Frontal cortex (tissue), 4 donors: Measurements from ENCODE around the gene NIPAL3. TPM values are rescaled to one million over a fixed set of nuclear protein-coding genes. Genes with fewer than 3 reads are reported as not detected.
"Not testable (repeated sequence)": the region's sequence is repeated elsewhere in the genome, so short reads cannot be mapped to it uniquely, and the experiment has no call there.

Source experiments
- DNase-seq, 2 donors: peaks; one replicate each; pipeline ENCODE4 v3.0.0; 2012; ENCODE audit warnings: low spot score in 2 of 2
- FAIRE-seq: peaks from 2 replicates; lab custom pipeline; 2012; peaks lifted over from hg19 to GRCh38; lab: Jason Lieb, UNC
- total RNA-seq: library from RNA; depleted of rRNA; stranded (reverse); fragments of >200 nt; gene quantifications from one replicate; pipeline ENCODE4 v1.2.3, GENCODE V29; 2014
- donor health status: control.
- donor health status: control.
- donor health status: control.

The NIPAL3 gene
- total RNA-seq, 1 donor from 2014 or later = 13.5 TPM

DNA sequence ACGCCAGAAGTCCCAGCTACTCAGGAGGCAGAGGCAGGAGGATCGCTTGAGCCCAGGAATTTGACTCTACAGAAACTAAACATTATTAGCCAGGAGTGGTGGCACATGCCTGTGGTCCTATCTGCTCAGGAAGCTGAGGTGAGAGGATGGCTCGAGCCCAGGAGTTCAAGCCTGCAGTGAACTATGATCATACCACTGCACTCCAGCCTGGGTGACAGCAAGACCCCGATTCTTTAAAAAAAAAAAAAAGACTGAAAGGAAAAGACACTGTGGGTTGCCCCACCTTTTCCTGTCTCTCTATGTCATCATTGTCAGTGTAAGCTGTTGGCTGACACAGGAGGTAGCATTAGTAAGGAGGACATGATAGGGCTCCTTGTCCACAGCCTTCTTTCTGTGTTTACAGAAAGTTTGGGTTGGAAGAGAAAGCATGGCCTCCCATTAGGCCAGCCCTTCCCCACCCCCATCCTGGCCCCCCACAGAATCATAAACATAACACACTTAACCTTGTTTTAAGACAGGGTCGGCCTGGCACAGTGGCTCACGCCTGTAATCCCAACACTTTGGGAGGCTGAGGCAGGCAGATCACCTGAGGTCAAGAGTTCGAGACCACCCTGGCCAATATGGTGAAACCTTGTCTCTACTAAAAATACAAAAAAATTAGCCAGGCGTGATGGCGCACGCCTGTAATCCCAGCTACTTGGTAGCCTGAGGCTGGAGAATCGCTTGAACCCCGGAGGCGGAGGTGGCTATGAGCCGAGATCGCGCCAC lies 66.4 kb downstream of the NIPAL3 start:
- DNase-seq (no peak), FAIRE-seq (no peak)

DNA sequence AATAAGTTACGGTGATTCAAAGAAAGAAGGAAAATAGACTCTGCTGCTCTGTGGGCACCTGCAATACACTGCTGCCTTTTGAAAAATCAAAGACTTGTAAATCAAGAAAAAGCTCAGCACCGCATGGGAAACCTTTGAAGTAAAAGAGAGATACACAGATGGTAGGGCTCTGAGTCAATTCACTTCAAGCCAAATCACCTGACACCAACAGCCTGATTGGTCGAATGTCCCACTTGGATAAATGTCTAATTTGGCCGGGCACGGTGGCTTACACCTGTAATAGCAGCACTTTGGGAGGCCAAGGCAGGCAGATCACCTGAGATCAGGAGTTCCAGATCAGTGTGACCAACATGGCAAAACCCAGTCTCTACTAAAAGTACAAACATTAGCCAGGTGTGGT lies 67.8 kb downstream of the NIPAL3 start:
- FAIRE-seq (no peak), DNase-seq (no peak)

DNA sequence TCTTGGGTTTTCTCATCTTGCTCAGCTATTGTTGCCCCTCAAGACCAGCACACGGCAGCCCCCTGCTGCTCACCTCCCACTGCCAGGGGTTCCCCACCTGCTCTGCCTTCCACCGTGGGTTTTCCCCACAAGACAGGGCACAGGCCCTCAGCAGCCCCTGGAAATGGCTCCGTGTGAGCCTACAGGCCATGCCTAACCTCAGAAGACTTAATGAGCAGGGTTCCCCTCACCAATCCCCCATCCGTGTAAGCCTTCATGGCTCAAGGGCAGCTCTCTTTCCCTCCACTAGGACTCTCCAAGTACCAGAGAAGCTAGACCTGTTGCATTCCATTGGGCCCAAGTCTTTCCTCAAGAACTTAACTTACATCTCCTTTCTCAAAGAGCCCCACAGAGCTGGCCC lies 68.6 kb downstream of the NIPAL3 start:
- DNase-seq = no peak
- FAIRE-seq = no peak

DNA sequence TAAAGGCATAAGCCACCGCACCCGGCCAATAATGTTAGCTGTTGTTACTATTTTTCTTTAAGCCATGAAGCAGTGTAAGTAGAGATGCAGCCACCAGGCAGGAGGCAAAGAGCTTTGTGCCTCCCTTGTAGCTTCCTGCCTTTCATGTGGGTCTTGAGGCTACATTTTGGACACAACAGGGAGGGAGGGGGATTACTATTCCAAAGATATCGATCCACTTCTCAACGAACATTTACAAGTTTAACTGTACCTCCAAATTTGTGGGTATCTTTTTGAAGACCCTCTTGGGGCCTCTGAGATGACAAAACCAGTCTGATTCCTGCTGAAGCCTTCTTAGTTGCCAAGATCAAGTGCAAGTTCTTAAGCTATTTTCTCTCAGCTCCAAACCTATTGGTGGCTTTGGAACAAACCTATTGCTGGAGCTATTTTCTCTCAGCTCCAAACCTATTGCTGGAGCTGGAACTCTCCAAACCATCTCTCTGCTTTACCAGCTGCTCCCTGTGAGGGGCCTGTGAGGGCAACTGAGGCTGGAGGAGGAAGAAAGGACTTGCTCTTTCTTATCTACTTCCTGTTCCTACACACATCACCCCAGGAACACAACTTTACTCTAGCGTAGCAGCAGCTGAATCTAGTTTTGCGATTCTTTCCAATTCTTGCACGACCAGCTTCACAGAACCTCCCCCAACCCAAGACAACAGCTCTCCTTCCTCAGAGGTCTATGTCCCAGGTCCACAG lies 70.9 kb downstream of the NIPAL3 start:
- no peak for FAIRE-seq

DNA sequence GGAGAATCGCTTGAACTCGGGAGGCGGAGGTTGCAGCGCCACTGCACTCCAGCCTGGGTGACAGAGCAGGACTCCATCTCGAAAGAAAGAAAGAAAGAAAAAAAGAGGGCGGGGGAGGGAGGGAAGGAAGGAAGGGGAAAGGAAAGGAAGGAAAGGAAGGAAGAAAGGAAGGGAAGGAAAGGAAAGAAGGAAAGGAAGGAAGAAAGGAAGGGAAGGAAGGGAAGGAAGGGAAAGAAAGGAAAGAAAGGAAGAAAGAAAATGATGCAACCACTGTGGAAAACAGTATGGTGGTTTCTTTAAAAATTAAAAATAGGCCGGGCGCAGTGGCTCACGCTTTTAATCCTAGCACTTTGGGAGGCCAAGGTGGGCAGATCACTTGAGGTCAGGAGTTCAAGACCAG lies 71.9 kb downstream of the NIPAL3 start:
- FAIRE-seq (no peak), DNase-seq (no peak)

More for the DNA sequence above, 70.9 kb downstream of the NIPAL3 start:
- no peak for DNase-seq

DNA sequence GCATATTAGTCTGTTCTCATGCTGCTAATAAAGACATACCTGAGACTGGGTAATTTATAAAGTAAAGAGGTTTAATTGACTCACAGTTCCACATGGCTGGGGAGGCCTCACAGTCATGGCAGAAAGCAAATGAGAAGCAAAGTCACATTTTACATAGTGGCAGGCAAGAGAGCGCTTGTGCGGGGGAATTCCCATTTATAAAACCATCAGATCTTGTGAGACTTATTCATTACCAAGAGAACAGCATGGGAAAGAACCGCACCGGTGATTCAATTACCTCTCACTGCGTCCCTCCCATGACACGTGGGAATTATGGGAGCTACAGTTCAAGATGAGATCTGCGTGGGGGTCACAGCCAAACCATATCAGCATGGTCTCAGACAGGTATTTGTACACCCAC lies 72.6 kb downstream of the NIPAL3 start:
- DNase-seq, FAIRE-seq: not testable (repeated sequence)

DNA sequence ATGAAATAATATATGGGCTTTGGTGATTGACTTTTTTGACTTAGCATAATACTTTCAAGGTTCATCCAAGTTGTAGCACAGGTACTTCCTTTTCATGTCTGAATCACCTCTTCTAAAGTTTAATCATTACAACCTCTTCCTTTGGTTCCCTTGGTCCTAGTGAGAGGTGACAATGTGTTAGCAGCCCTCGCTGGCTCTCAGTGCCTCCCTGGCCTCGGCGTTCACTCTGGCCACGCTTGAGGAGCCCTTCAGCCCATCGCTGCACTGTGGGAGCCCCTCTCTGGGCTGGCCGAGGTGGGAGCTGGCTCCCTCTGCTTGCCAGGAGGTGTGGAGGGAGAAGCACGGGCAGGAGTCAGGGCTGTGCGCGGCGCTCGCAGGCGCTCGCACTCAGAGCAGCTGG lies 74.1 kb downstream of the NIPAL3 start:
- DNase-seq = no peak

DNA sequence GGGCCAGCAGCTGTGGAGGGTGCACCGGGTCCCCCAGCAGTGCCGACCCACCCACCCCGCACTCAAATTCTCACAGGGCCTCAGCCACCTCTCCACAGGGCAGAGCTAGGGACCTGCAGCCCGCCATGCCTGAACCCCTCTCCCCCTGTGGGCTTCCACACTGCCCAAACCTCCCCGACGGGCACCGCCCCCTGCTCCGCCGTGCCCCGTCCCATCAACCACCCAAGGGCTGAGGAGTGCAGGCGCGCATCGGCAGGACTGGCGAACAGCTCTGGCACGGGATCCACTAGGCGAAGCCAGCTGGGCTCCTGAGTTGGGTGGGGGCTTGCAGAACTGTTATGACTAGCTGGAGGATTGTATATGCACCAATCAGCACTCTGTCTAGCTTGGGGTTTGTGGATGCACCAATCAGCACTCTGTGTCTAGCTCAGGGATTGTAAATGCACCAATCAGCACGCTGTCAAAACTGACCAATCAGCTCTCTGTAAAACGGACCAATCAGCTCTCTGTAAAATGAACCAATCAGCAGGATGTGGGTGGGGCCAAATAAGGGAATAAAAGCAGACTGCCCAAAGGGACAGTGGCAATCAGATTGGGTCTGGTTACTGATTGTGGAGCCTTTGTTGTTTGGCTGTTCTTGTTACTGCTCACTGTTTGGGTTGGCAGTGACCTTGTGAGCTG lies 74.6 kb downstream of the NIPAL3 start:
- FAIRE-seq (no peak), DNase-seq (no peak)

More for the DNA sequence above, 74.1 kb downstream of the NIPAL3 start:
- no peak for FAIRE-seq

DNA sequence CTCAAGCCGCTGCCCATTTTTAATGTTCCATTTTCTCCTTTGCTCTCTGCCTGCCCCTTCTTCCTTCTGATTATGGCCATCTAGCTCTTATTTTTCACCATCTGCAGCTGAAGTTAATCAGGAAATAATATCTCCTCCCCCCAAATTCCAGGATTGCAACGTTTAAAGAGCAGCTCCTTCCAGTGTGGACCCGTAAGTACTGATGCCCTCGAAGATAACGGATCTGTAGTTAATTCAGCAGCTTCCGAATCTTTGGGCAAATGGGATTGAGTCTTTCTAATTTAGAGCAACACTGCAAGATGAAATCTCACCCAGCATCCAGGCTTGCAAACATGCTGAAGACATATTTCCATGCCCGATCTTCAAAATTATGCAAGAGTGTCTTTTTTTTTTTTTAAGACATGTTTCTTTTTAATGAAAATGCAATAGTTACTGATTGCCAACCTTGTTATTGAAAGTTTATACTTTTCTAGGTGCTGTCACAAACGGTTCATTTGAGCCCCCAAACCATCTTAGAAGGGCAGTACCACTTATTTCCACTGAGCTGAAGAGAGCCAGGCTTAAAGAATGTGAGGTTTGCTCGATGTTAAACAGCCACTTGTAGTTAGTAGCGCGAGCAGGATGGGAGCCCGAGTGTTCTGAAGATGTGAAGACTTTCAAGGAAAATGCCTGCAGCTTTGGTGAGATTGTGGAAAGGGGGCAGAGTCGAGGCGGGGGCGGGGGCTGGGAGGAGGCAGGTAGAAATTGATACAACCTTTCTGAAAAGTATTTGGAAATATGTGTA lies 76.2 kb downstream of the NIPAL3 start:
- no peak for DNase-seq
- FAIRE-seq = no peak

DNA sequence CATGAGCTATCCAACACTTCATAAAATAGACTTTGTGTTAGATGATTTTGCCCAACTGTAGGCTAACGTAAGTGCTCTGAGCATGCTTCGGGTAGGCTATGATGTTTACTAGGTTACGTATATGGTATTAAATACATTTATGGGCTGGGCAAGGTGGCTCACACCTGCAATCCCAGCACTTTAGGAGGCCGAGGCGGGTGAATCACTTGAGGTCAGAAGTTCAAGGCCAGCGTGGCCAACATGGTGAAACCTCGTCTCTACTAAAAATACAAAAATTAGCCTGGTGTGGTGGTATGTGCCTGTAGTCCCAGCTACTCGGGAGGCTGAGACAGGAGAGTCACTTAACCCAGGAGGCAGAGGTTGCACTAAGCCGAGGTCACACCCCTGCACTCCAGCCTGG lies 77.3 kb downstream of the NIPAL3 start:
- not testable (repeated sequence) for DNase-seq, FAIRE-seq

DNA sequence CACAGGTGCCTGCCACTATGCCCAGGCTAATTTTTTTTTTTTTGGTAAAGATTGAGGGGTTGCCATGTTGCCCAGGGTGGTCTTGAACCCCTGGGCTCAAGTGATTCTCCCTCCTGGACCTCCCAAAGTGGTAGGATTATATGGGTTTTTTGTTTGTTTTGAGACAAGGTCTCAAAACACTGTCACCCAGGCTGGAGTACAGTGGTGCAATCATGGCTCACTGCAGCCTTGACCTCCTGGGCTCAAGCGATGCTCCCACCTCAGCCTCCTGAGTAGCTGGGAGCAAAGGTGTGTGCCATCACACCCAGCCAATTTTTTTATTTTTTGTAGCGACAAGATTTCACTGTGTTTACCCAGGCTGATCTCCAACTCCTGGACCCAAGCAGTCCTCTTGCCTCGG lies 78.2 kb downstream of the NIPAL3 start:
- FAIRE-seq = no peak

DNA sequence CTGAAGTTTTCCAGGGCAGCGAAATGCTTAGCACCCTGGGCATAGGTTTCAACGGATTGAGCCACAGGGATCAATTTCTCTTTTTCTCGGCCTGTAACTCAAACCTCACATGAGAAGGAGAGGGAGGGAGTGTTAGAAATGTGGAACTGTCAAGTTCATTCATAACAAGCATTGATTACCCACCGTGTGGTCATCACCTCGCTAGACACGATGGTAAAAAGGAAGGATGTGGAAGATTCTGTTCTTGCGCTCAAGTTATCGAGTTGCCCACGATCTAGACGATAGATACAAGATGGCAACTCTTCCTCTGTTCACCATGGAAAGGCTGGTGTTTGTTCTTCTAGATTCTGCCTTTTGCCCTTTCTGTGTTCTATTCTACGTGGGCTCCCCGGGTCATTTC lies 83.0 kb downstream of the NIPAL3 start:
- DNase-seq (no peak), FAIRE-seq (no peak)

More for the DNA sequence above, 78.2 kb downstream of the NIPAL3 start:
- no peak for DNase-seq

DNA sequence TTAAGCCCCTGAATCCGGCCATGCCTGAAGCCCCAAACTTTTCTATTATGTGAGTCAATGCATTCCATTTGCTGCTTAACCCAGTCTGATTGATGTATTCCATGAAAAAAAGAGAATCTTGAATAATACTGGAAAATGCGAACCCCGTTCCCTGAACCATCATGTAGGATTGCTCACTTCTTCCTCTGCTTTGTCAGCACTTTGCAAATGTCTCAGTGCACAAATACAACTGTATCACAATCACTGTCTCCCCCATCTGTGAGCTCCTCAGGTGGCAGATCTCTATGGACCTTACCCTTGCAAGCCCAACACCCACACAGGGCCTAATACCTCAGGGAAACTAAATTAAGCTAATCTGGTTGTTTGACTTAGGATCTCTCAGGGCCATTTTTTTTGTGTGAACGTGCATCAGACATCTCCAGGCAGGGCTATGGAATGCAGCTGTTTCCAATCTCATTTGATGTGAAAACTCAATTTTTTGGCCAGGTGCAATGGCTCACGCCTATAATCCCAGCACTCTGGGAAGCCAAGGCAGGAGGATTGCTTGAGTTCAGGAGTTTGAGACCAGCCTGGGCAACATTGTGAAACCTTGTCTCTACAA lies 84.9 kb downstream of the NIPAL3 start:
- FAIRE-seq = no peak
- DNase-seq = no peak

DNA sequence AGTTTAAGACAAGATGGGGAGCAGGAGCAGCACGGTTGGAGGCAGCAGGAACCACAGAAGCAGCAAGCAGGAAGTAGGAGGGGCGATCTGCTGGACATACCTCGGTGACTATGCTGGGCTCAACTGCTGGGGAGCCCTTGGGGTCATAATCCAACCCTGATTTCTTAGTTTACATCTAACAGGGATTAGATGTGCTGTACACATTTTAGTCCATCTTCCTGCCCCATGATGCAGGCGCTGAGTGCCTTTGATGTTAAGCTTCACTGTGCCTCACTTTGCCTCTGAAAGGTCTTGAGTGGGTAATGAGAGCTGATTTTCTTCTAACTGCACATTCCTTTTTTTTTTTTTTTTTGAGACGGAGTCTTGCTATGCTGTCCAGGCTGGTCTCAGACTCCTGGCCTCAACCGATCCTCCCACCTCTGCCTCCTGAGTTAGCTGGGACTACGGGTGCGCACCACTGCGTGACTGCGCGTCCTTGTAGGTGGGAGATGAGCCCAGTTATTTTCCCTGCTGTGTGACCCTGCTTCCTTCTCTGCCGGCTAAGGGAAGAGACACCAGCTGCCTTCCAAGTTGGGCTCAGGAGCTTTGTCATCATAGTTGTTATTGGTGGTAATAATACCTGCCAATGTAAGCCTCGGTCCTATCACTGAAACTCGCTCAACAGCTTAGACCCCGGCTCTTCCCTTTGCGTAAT lies 85.9 kb downstream of the NIPAL3 start:
- DNase-seq = no peak
- no peak for FAIRE-seq

DNA sequence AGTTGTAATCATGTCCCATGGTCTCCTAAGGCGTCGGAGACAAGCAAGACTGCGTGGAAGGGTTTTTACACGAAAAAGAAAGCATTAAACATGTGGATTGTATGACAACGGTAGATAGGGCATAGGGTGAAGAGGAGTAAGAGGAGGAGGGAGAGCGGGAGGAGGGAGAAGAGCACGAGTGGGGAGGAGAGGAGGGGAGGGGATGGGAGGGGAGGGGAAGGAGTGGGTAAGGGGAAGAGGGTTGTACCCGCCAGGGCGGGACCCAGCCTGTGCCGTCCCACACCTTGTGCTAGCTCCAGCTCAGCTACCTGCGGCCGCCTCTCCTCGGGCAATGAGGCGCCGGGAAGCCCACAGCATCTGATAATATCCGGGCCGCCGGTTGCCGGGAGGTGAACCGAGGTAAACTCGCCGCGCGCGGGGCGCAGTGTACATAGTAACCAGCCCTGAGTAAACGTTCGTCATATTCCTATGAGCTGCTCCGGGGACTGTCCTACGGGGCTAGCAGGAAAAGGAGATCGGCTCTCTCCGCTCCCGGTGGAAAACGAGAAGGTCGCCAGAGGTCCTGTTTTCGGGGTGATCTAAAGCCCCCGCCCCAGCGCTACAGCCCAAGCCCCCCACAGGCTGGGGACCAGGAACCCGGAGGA lies 86.6 kb downstream of the NIPAL3 start:
- FAIRE-seq (no peak), DNase-seq (no peak)

DNA sequence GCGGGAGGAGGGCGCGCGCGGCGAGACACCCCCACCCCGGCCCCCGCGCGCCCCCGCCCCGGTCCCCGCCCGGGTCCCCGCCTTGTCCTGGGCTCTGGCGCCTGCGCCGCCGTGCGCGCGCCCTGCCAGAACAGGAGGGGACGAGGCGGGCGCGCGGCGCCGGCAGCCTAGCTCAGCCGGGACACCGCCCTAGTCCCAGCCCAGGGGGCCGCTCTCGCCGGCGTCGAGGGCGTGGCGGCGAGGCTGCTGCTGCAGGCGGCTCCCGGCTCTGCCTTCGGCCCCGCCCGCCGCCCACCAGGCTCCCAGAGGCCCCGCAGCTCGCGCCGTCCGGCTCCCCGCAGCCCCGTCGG lies 87.1 kb downstream of the NIPAL3 start, which contains the start of gene RCAN3:
Gene RCAN3 (plus strand): TSS at position 128 of the 350 bp plus-strand sequence. CDS start 11,537 bp downstream, outside the sequence.
- peak; percentile 86 to 93 for DNase-seq
- FAIRE-seq = no peak

DNA sequence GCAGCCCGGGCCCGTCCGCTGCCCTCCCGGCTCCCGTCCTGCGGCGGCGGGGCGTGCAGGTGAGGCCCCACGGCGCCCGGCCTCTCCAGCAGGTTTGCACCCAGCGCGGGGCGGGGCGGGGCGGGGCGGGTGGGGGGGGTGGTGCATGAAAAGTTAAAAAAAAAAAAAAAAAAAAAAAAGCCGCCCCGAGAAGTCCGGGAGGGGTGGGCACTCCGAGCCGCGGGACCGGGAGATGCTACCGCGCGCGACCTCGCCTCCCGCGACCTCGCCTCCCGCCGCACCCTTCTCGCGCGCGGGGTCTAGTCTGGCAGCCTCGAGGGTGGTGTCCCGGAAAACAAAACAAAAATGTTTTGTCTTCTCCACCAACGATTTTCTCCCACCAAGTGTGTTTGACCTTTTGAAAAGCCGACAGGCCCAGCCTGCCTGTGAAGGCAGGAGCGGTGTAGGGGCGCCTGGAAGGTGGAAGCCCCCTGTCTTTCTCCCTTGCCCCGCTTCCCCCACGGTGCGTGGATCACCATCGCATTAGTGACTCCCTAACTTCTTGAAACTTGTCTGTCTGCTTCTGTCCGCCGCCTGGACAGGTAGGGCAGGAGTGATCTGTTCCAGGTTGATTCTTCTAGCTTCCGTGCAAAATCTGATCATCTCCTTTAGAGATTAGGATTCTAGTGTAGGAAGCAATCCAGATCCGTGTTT lies 87.6 kb downstream of the NIPAL3 start:
- DNase-seq (peak in 1 of 2 donors; percentile 55), FAIRE-seq (no peak)
